Kasumi-1 (cell line): ENCODE measurements around the gene TIGD1.

ENCODE experiments used
- DNase-seq, 2 experiments: peaks; one replicate each; lab custom pipeline; 2025; lab: John Stamatoyannopoulos, UW

The TIGD1 gene

DNA sequence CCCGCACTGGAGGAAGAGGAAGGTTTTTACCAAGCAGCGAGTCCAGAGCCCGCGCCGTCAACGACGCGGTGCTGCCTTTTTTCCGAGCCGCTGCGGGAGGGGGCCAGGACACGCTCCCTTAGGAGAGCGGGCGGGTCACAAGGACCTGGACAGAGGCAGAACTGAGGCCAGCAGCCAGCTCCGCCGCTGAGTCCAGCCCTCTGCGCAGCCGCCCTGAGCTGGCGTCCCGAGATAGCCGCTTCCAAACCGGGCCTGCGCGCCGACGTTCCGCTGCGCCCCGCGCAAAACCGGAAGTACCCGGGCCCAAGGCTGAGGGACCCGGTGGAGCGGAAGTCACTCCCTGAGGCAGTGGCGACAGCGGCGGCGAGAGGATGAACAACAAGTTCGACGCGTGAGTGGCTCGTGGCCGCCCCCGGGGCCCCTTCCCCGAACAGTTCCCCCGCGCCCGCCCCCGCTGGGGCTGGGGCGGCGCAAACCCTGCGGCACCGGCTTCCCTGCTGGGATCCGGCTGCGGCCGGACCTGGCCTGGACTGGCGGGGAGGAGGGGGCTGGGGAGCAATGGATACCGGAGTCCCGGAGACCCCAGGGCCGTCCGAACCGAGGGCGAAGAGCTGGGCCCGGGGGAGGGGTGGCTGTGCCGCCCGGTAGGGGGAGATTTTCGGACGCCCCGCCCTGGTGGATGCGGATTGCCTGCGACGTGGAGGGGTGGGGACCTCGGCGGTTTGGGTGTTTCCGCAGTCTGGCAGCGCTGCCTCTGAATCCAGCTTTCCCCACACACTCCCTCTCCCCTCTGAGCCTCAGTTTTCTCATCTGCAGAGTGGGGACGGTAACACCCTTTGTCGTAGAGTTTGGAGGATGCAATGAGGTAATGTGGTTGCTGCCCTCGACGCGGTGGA is at the start of gene TIGD1, which contains the start of gene EIF4E2:
TIGD1 (minus strand) TSS at position 204 of the 896 bp plus-strand sequence. CDS start 675 bp downstream, outside the sequence.
EIF4E2 (plus strand) TSS at position 336 of the 896 bp plus-strand sequence; CDS start at position 372, 36 bp downstream.
- DNase-seq = peak; percentile 64 to 70

DNA sequence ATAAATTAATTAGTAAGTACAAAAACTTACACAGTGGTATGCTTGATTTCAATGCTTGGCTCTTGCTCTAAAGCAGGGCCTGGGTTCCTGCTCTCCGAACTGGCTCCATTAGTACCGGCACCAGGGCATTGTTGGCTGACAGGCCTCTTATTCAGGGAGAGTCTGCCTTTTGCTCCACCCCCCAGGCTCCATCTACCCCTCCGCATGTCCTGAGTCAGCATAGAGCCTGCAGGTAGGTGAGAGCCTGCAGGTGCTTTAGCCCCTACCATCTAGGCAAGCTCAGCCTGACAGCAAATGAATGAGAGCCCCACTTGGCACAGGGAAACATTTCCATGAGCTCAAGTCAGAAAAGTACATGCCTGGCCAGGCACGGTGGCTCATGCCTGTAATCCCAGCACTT is 47.9 kb upstream of the TIGD1 start:
- DNase-seq = no peak

- DNase-seq = no peak
Measured at GRCh38 chr2:232597362-232598079, 47.2 kb upstream of the TIGD1 start.

DNA sequence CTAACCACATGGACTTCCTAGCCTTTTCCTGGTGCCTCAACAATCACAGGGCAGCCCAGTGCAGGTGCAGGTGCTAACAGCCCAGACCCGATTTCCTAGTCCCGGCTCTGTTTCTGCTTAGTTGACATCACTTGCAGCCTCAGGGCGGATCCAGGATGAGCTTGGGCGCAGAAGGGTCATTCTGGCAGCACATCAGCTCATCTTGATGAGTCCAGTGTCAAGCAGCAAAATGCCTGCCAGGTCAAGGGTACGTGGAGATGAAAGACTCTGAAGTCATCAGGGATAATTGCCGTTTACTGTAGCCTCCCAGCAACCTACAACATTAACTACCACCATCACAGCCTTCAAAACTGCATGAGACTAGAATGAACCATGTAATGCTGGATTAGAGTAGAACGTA is 43.6 kb upstream of the TIGD1 start:
- no peak for DNase-seq

- DNase-seq = no peak
Measured at GRCh38 chr2:232592772-232593395, 42.5 kb upstream of the TIGD1 start.

- DNase-seq = no peak
Measured at GRCh38 chr2:232588680-232589585, 38.6 kb upstream of the TIGD1 start.

DNA sequence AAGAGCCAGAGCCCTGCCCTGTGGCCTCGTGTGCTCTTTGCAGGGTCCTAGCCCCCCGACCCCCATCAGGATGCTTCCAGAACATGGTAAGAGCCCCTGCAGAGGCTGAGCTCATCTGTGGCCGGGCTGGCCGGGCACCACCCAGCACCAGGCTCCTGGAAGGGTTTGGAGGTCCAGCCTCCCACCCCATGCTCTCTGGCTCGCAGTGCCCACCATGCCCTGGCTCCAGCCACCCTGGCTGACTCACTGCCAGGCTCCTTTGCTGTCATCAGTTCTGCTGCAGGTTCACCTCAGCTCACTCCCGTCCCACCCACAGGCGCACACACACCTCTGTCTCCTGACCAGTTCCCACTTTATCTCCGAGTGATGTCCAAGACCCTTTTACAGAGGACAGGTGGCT is 37.7 kb upstream of the TIGD1 start:
- no peak for DNase-seq

GRCh38 chr2:232587512-232587911 is 37.2 kb upstream of the TIGD1 start:
- DNase-seq = no peak

DNA sequence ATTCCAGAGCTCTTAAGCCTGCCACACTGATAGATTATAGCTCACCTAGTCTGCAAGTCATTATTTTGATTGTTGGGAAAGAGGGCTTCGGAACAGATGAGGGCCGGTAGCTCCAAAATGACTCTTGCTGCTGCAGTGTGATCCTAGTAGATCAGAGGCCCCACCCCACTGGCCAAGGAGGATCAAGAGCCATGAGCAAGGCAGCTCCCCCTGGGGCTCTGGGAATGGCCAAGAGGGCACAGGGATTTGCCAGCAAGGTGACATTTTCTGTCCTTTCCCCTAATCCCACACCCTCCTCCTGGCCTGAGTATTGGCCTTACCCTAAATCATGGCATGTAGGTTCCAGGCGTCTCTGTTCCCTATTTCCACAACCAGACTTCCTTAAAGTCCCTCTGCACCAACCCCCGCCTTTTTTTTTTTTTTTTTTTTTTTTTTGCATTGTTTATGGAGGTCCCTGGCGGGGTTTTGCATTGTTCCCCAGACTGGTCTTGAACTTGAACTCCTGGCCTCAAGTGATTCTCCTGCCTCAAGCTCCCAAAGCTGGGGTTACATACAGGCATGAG is 36.7 kb upstream of the TIGD1 start:
- DNase-seq = no peak

DNA sequence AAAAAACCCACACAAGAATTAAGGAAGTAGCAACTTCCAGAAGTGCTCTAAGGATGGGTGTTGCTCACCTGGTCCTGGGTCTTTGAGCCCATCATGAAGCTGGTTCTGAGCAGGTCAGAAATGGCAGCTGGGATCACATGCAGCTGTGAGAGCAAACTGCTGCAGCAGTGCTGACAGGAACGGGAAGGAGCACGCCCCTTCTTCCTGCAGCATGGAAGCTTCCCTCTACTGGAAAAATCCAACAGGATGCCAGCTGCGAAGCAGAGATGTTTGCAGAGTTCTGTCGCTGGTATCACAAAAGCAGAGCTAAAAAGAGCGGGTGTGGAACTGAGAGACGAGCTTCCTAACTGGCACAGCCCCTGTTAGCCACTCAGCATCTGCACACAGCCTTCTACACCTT is 33.9 kb upstream of the TIGD1 start:
- DNase-seq = no peak

DNA sequence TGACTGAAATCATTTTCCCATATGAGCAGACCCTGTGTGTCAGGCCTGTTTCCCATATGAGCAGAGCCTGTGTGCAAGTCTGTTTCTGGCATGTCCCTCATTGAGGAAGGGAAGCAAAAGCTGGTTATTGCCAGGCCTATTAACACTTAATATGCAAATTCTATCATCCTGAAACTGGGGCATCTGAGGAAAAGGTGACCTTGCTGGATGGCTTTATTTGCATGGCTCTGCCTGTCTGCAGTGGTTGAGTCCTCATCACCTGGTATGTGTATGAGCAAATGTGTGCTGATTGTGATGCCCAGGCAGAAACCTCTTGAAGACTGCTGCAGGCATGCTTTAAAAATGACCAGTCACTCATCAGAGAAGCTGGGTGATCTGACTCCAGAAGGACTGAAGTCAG is 31.4 kb upstream of the TIGD1 start:
- no peak for DNase-seq

DNA sequence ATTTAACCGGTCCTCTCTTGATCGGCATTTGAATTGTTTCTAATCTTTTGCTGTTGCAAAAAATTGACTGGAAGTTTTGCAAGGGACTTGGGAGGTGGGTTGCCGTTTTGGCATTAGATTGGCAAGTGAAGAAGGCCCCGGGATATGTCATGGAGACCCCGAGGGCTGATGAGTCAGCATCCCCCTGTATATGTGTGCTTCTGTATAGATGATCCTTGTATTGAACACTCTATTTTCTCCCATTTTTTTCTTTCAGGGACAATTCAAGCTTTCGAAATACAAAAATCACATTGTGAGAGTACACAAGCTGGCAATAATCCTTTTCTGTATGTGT is 30.3 kb upstream of the TIGD1 start:
- DNase-seq = no peak

DNA sequence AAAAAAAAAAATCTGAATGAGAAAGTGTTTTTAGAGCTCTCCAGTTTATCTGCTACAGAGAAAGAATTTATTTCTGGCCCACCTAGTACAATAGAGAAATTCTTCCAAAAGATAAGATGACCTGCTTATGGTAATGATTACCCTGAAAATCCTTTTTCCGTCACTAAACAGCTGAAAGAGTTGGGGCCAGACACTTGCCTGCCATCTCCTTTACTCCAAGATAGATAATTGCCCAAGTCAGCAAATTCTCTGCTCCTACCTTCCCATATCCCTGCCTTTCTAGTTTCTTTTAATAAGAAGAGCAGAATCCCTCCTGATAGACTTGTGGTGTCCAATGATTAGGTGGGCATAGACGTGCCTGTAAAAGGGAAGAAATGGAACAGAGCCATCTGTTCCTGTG is 28.3 kb upstream of the TIGD1 start:
- no peak for DNase-seq

DNA sequence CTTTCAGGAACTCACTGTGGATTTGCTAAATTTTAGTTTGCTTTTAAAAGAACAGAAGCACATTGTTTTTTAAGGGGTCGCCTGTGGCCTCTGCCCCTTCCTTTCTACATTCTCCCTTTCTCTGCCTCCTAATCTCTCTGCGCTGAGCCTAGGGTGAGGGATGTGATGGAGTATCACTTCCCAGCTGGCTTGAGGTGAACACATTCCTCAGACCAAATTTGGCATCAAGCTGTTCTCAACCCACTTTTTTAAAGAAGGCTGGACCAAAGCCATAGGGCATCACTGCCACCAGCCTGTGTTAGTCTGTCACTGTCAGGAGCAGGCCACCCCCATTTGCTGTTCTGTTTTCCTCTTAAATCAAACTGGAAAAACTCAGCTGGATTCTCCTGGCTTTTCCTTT is 27.5 kb upstream of the TIGD1 start:
- DNase-seq = no peak

GRCh38 chr2:232576995-232577394 is 26.6 kb upstream of the TIGD1 start:
- DNase-seq = no peak

GRCh38 chr2:232575404-232575746 is 25.0 kb upstream of the TIGD1 start:
- no peak for DNase-seq

DNA sequence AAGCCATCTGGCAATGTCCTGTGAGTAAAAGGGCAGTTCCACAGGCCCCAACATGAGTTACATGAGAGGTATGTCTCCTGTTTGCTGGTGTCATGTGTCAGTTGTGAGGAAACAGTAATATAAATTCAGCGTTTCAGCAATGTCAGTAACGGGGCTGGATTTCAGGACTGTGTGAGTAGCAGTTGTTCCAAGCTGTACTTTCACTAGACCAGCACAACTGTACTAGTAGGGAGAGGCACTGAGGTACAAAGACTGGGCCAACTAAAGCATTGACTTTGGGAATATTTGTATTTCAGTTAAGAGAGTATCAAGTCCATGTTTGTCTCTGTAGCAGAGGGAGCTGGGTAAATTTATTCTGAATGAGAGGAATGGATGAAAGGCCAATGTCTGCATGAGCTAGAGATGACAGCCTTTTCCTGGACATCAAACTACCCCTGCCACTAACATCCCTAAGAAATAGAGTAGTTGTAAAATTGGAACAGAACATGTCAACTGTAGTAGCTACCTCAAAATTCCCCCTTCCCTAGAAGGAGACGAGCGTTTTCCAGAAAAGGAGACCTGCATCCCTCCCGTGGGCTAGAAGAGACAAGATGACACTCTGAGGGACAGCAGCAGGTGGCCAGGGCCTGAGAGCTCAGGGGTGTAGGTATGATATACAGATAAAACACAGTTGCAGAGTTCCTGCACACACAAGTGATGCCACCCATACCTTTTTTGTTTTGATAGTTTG is 24.5 kb upstream of the TIGD1 start:
- no peak for DNase-seq

DNA sequence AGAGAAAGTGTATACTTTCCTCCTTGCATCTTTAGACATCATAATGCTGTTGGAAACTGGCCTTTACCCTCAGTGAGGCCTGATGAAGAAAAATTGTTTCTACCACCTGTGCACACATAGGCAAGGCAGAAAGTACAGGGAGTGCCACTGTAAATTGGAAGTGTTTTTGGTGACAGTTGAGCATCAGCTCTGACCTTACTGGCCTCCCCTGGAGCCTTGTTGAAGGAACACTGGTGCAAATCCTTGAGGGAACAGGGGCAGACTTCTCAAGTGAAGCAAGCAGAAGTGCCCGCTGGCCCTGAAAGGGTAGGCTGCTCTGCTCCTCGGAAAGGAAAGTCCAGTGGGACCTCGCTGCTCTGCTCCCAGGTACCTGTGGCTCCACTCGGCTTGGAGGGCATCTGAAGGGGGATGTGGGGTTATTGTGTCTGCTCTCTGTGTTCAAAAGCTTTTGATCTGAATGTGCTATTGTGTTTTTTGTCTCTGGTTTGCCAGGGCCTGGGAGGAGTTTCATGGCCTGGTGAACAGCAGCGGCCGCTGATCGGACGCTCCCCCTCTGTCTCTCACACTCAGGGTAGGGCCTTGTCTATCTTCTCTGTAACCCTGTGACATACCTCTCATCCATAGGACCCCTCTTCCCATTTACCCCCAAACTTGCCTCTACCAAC is 23.5 kb upstream of the TIGD1 start:
- DNase-seq = no peak

GRCh38 chr2:232573042-232573441 is 22.7 kb upstream of the TIGD1 start:
- no peak for DNase-seq

- no peak for DNase-seq
Measured at GRCh38 chr2:232571026-232571474, 20.7 kb upstream of the TIGD1 start.
